ENCODE results near the gene PKP1.

DNA sequence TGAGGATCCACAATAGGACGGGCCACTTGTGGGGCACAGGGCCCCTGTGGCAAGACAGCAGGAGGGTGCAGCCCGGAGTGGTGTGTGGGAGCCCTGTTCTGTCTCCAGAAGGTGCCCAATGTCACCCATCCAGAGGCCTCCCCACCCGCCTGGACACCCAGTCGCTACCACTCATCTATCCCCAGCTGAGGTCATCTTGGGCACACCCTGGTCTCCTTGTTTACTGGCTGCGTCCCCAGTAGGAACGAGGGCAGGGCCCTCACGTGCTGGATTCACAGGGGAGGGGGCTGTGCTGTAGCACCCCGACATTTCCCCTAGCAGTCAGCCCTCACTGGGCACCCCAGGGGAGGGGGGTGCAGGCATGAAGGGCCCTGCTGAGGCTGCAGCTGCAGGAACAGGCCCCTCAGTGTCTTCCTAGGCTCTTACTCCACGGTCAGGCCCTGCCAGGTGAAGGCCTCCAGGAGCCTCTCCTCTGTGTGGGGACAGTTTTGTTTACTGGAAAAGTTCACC is 96.5 kb downstream of the PKP1 start:
- TF ChIP-seq, protein P1, sequence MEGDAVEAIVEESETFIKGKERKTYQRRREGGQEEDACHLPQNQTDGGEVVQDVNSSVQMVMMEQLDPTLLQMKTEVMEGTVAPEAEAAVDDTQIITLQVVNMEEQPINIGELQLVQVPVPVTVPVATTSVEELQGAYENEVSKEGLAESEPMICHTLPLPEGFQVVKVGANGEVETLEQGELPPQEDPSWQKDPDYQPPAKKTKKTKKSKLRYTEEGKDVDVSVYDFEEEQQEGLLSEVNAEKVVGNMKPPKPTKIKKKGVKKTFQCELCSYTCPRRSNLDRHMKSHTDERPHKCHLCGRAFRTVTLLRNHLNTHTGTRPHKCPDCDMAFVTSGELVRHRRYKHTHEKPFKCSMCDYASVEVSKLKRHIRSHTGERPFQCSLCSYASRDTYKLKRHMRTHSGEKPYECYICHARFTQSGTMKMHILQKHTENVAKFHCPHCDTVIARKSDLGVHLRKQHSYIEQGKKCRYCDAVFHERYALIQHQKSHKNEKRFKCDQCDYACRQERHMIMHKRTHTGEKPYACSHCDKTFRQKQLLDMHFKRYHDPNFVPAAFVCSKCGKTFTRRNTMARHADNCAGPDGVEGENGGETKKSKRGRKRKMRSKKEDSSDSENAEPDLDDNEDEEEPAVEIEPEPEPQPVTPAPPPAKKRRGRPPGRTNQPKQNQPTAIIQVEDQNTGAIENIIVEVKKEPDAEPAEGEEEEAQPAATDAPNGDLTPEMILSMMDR (IDR thresholded peaks at IDR 0.05): no peak
- no peak for TF ChIP-seq POLR2A (IDR thresholded peaks at IDR 0.05)
